ENCODE measurements around the gene NFIB. TPM values are rescaled to one million over a fixed set of nuclear protein-coding genes. Genes with fewer than 3 reads are reported as not detected.

Gene NFIB
- total RNA-seq, 2 experiments from 2014 or later = not detected

GRCh38 chr9:14218253-14218652 lies 95.7 kb downstream of the NFIB start:
- no peaks in the 10 kb centered on the region for H3K4me1 Mint-ChIP-seq (ENCODE audit: low read depth)
- no peak overlapping the region for H3K4me3 Mint-ChIP-seq
- no peak for DNase-seq
- CTCF ChIA-PET = no interaction called here
- H3K9me3 Mint-ChIP-seq = peaks cover 2% of the 10 kb centered on the region
- intact Hi-C loops (cut with micrococcal nuclease) = no loop called here
- H3K27ac Mint-ChIP-seq = no peak overlapping the region
- H3K27me3 Mint-ChIP-seq (ENCODE audit: low read depth) = peaks cover 11% of the 10 kb centered on the region
- no peaks in the 10 kb centered on the region for H3K36me3 Mint-ChIP-seq (ENCODE audit: low read depth)

- DNase-seq = no peak
- H3K9me3 Mint-ChIP-seq = no peaks in the 10 kb centered on the region
- intact Hi-C loops (cut with micrococcal nuclease) = no loop called here
- CTCF ChIA-PET = no interaction called here
- H3K27ac Mint-ChIP-seq = no peak overlapping the region
- H3K4me1 Mint-ChIP-seq (ENCODE audit: low read depth) = no peaks in the 10 kb centered on the region
- no peaks in the 10 kb centered on the region for H3K36me3 Mint-ChIP-seq (ENCODE audit: low read depth)
- no peak overlapping the region for H3K4me3 Mint-ChIP-seq
- peaks cover 11% of the 10 kb centered on the region for H3K27me3 Mint-ChIP-seq (ENCODE audit: low read depth)
These were observed 97.2 kb downstream of the NFIB start for GRCh38 chr9:14216612-14217194.

- peaks cover 13% of the 10 kb centered on the region for H3K27me3 Mint-ChIP-seq (ENCODE audit: low read depth)
- intact Hi-C loops (cut with micrococcal nuclease) = no loop called here
- no peaks in the 10 kb centered on the region for H3K4me1 Mint-ChIP-seq (ENCODE audit: low read depth)
- H3K27ac Mint-ChIP-seq = no peak overlapping the region
- H3K36me3 Mint-ChIP-seq (ENCODE audit: low read depth) = no peaks in the 10 kb centered on the region
- no peaks in the 10 kb centered on the region for H3K9me3 Mint-ChIP-seq
- no peak for DNase-seq
- H3K4me3 Mint-ChIP-seq = no peak overlapping the region
- CTCF ChIA-PET = interaction anchor here (0.7 kb wide), 1 partner anchor 302 kb away, joined by 3 read pairs; no protein-coding TSS in a partner anchor
These were observed 98.3 kb downstream of the NFIB start for GRCh38 chr9:14215614-14216013.

- Mint-ChIP-seq H3K9me3 (no peaks in the 10 kb centered on the region), H3K36me3 (ENCODE audit: low read depth) (no peaks in the 10 kb centered on the region), H3K27me3 (ENCODE audit: low read depth) (peaks cover 13% of the 10 kb centered on the region), H3K27ac (no peak overlapping the region), H3K4me3 (no peak overlapping the region), H3K4me1 (ENCODE audit: low read depth) (no peaks in the 10 kb centered on the region)
- intact Hi-C loops (cut with micrococcal nuclease) = no loop called here
- no peak for DNase-seq
- CTCF ChIA-PET = no interaction called here
These were observed 99.2 kb downstream of the NFIB start for GRCh38 chr9:14214693-14215092.

GRCh38 chr9:14214065-14214684 lies 99.8 kb downstream of the NFIB start:
- no peak for DNase-seq
- no peaks in the 10 kb centered on the region for H3K4me1 Mint-ChIP-seq (ENCODE audit: low read depth)
- intact Hi-C loops (cut with micrococcal nuclease) = no loop called here
- H3K9me3 Mint-ChIP-seq = no peaks in the 10 kb centered on the region
- H3K36me3 Mint-ChIP-seq (ENCODE audit: low read depth) = no peaks in the 10 kb centered on the region
- H3K4me3 Mint-ChIP-seq = no peak overlapping the region
- H3K27ac Mint-ChIP-seq = no peak overlapping the region
- CTCF ChIA-PET = no interaction called here
- H3K27me3 Mint-ChIP-seq (ENCODE audit: low read depth) = peaks cover 13% of the 10 kb centered on the region

GRCh38 chr9:14213504-14213903 lies 100.4 kb downstream of the NFIB start:
- CTCF ChIA-PET = no interaction called here
- no peak overlapping the region for H3K4me3 Mint-ChIP-seq
- DNase-seq = no peak
- H3K36me3 Mint-ChIP-seq (ENCODE audit: low read depth) = no peaks in the 10 kb centered on the region
- no peak overlapping the region for H3K27ac Mint-ChIP-seq
- no peaks in the 10 kb centered on the region for H3K4me1 Mint-ChIP-seq (ENCODE audit: low read depth)
- H3K9me3 Mint-ChIP-seq = no peaks in the 10 kb centered on the region
- H3K27me3 Mint-ChIP-seq (ENCODE audit: low read depth) = peaks cover 13% of the 10 kb centered on the region
- intact Hi-C loops (cut with micrococcal nuclease) = no loop called here

GRCh38 chr9:14212697-14213420 lies 101.1 kb downstream of the NFIB start:
- CTCF ChIA-PET = no interaction called here
- Mint-ChIP-seq H3K36me3 (ENCODE audit: low read depth) (no peaks in the 10 kb centered on the region), H3K27me3 (ENCODE audit: low read depth) (peaks cover 12% of the 10 kb centered on the region), H3K27ac (no peak overlapping the region), H3K4me3 (no peak overlapping the region), H3K9me3 (no peaks in the 10 kb centered on the region), H3K4me1 (ENCODE audit: low read depth) (no peaks in the 10 kb centered on the region)
- no peak for DNase-seq
- intact Hi-C loops (cut with micrococcal nuclease) = no loop called here

GRCh38 chr9:14212077-14212476 lies 101.9 kb downstream of the NFIB start:
- Mint-ChIP-seq H3K9me3 (no peaks in the 10 kb centered on the region), H3K4me3 (no peak overlapping the region), H3K27ac (no peak overlapping the region), H3K36me3 (ENCODE audit: low read depth) (no peaks in the 10 kb centered on the region), H3K4me1 (ENCODE audit: low read depth) (no peaks in the 10 kb centered on the region), H3K27me3 (ENCODE audit: low read depth) (peaks cover 9% of the 10 kb centered on the region)
- CTCF ChIA-PET = no interaction called here
- no peak for DNase-seq
- intact Hi-C loops (cut with micrococcal nuclease) = no loop called here

- no peaks in the 10 kb centered on the region for H3K4me1 Mint-ChIP-seq (ENCODE audit: low read depth)
- no peaks in the 10 kb centered on the region for H3K9me3 Mint-ChIP-seq
- H3K4me3 Mint-ChIP-seq = no peak overlapping the region
- DNase-seq = no peak
- H3K27ac Mint-ChIP-seq = no peak overlapping the region
- no peaks in the 10 kb centered on the region for H3K36me3 Mint-ChIP-seq (ENCODE audit: low read depth)
- CTCF ChIA-PET = no interaction called here
- intact Hi-C loops (cut with micrococcal nuclease) = no loop called here
- peaks cover 9% of the 10 kb centered on the region for H3K27me3 Mint-ChIP-seq (ENCODE audit: low read depth)
These were observed 102.4 kb downstream of the NFIB start for GRCh38 chr9:14211564-14211963.

- Mint-ChIP-seq H3K36me3 (ENCODE audit: low read depth) (no peaks in the 10 kb centered on the region), H3K27ac (no peak overlapping the region), H3K27me3 (ENCODE audit: low read depth) (peaks cover 9% of the 10 kb centered on the region), H3K4me1 (ENCODE audit: low read depth) (no peaks in the 10 kb centered on the region), H3K9me3 (no peaks in the 10 kb centered on the region), H3K4me3 (no peak overlapping the region)
- no peak for DNase-seq
- intact Hi-C loops (cut with micrococcal nuclease) = no loop called here
- CTCF ChIA-PET = no interaction called here
These were observed 103.5 kb downstream of the NFIB start for GRCh38 chr9:14210428-14210827.

- CTCF ChIA-PET = no interaction called here
- Mint-ChIP-seq H3K27me3 (ENCODE audit: low read depth) (peaks cover 9% of the 10 kb centered on the region), H3K27ac (no peak overlapping the region), H3K36me3 (ENCODE audit: low read depth) (no peaks in the 10 kb centered on the region), H3K9me3 (no peaks in the 10 kb centered on the region), H3K4me1 (ENCODE audit: low read depth) (no peaks in the 10 kb centered on the region), H3K4me3 (no peak overlapping the region)
- intact Hi-C loops (cut with micrococcal nuclease) = no loop called here
- DNase-seq = no peak
These were observed 104.3 kb downstream of the NFIB start for GRCh38 chr9:14209399-14210345.

- peaks cover 5% of the 10 kb centered on the region for H3K27me3 Mint-ChIP-seq (ENCODE audit: low read depth)
- H3K4me3 Mint-ChIP-seq = no peak overlapping the region
- H3K4me1 Mint-ChIP-seq (ENCODE audit: low read depth) = no peaks in the 10 kb centered on the region
- no peaks in the 10 kb centered on the region for H3K9me3 Mint-ChIP-seq
- DNase-seq = no peak
- no peak overlapping the region for H3K27ac Mint-ChIP-seq
- no peaks in the 10 kb centered on the region for H3K36me3 Mint-ChIP-seq (ENCODE audit: low read depth)
- CTCF ChIA-PET = no interaction called here
- intact Hi-C loops (cut with micrococcal nuclease) = no loop called here
These were observed 106.5 kb downstream of the NFIB start for GRCh38 chr9:14207352-14207995.

Data from activated naive CD4-positive, alpha-beta T cell treated with anti-CD3 and anti-CD28 coated beads for 36 hours (primary cell).